Measurements from ENCODE around the gene SAMD5.
"Not testable (repeated sequence)": the region's sequence is repeated elsewhere in the genome, so short reads cannot be mapped to it uniquely, and the experiment has no call there.

SAMD5 gene

DNA sequence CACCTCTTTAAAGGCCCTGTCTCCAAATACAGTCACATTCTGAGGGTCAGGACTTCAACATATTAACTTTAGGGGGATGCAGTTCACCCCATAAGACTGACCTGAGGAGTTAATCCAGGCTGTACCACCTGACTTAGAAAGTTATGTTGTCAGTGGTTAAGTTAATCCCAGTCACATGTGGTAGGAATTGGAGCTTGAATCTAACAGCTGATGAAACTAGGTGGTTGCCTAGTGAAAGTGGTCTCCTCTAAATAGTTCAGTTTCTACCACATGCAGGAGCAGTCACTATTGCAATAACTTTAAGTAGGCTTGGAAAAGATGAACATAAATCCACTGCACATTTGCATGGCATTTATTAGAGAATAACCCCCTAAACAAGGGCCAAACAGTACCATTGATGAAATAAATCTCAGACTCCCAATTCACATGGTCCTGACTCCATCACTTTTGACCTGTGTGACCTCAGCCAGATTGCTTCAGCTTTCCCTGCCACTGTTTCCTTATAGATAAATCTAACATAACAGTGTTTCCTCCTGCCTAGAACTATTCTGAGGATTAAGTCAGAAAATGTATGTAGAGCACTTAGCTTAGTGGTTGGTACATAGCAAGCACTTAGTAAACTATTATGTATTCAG lies 20.1 kb downstream of the SAMD5 start:
- no peak for DNase-seq (ENCODE audit: low read depth)

DNA sequence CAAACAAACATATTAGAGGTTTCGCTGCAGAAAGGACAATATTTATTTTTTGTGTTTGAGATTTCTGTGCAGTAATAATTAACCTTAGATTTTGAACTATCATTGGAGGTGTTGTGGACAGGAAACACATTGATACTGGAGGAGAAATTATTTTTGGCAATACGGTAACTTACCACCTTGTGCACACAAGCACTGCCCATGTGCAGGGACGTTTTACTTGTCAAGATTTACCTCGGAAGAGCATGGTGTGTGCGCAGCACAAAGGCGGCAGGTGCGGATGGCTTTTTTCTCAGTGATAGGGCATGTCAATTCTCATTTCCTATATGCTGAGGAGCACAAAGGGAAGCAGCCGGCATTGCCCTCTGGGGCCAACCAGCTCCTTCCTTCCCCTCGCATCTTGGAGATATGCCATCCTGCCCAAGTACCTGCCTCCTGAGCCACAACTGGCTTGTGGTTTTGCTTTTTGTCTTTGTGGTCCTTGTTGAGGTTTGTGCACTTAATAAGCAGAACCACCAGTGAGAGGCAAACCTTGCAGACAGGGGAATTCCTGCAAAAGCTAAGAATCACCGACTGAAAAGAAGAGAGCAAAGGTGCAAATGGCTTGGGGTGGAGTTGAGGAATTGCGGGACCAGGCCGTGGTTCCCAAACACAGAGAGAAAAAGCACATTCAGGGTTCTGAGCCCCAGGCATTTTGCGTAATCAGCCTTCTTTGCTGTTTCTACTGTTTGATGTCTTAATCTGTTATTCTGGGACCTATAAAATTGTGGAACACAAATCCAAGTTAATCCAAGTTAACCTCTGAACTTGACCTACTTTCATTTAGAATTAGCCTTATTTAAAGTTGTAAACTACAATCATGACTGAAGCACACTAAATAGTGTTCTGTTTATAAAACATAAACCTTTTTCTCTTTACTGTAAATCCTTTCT lies 21.9 kb downstream of the SAMD5 start:
- no peak for DNase-seq (ENCODE audit: low read depth)

DNA sequence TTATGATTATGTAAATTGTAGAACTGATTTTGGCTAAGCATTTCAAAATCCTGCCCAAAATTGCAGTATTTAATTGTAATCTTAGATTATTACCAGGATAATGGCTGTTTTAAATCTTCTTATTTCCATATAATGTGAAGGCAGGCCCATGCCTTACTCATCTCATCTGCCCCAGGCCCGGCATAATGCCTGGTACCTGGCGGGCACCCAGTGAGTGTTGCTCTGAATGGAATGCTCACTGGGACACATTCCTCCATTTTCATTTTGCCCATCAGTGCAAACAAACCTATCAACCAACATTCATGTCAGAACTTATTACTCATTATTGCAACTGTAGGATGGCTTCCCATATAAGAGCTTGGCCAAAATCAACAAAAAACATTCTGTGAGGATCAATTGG lies 22.8 kb downstream of the SAMD5 start:
- no peak for DNase-seq (ENCODE audit: low read depth)

DNA sequence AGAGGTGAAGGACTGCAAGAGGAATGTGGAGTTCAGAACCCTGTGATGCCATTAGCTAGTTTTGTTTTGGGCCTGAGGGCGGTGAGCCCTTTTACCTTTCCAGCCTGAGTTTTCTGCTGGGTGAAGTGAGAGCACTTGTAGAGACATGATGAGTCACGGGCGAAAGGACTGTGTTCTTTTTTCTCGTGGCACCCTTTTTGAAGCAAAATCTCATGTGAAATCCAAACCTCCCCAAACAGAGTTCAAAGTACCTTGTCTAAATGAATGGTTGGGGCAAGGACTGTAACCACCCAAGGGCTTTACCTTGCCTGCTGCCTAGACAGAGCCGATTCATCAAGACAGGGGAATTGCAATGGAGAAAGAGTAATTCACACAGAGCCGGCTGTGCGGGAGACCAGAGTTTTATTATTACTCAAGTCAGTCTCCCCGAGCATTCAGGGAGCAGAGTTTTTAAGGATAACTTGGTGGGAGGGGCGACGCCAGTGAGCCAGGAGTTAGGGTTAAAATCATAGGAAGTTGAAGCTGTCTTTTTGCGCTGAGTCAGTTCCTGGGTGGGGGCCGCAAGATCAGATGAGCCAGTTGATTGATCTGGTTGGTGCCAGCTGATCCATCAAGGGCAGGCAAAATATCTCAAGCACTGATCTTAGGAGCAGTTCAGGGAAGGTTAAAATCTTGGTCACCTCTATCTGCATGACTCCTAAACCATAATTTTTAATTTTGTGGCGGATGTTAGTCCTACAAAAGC lies 25.8 kb downstream of the SAMD5 start:
- no peak for DNase-seq (ENCODE audit: low read depth)

DNA sequence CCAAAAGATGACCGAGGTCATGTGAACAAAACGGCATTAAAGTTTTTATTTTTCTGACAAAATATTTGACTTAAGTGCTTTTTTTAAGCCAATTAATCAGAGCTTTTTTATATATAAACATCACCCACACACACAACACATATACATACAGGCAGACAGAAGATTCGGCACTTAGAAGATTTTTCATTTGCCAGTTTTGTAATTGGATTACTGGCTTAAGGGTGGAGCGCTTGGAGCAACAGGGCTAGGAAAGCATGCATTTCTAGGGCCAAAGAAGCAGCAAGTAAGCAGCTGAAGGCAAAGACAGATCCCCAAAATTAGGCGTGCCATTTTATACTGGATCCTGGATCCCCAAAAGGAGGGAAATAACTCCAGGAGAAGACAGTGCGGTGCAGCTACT lies 30.3 kb downstream of the SAMD5 start:
- DNase-seq (ENCODE audit: low read depth), result no peak

DNA sequence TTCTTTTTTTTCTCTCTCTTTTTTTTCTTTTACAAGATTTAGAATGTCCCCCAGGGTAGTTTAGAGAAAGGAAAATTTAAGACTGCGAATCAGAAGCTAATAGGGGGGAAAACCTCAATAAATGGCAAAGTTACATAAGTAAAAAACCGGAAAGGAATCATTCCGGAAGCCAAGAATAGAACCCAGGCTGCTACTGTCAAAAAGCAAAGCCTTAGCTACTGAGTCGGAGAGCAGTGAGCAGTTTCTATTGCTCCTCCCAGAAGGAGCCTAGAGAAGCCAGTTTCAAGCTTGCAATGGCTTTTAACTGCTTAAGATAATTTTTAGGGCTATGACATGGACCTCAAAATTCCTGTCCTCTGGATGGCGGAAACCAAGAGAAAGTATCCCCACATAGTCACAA lies 31.6 kb downstream of the SAMD5 start:
- no peak for DNase-seq (ENCODE audit: low read depth)

DNA sequence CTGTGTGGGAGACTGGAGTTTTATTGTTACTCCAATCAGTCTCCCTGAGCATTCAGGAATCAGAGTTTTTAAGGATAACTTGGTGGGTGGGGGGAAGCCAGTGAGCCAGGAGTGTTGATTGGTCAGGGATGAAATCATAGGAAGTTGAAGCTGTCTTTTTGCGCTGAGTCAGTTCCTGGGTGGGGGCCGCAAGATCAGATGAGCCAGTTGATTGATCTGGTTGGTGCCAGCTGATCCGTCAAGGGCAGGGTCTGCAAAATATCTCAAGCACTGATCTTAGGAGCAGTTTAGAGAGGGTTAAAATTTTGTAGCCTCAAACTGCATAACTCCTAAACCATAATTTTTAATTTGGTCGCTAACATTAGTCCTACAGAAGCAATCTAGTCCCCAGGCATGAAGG lies 33.9 kb downstream of the SAMD5 start:
- DNase-seq (ENCODE audit: low read depth), result not testable (repeated sequence)

DNA sequence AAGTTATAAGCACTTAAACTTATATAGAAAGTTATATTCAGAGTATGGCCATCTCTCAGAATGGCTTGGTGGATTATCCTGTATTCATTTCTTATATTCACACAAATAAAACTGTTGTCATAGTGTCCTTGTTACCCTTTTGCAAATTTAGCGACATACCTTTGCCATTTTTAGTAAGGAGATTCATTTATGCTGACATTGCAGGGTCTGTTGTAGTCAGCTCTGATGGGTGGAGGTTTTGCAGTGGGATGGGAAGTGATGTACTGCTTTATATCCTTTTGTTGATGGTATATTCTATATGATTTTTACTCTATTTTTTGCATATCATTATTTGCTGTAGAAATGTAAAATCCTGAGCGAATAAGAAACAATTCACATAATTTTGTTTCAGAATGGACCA lies 35.9 kb downstream of the SAMD5 start:
- no peak for DNase-seq (ENCODE audit: low read depth)

DNA sequence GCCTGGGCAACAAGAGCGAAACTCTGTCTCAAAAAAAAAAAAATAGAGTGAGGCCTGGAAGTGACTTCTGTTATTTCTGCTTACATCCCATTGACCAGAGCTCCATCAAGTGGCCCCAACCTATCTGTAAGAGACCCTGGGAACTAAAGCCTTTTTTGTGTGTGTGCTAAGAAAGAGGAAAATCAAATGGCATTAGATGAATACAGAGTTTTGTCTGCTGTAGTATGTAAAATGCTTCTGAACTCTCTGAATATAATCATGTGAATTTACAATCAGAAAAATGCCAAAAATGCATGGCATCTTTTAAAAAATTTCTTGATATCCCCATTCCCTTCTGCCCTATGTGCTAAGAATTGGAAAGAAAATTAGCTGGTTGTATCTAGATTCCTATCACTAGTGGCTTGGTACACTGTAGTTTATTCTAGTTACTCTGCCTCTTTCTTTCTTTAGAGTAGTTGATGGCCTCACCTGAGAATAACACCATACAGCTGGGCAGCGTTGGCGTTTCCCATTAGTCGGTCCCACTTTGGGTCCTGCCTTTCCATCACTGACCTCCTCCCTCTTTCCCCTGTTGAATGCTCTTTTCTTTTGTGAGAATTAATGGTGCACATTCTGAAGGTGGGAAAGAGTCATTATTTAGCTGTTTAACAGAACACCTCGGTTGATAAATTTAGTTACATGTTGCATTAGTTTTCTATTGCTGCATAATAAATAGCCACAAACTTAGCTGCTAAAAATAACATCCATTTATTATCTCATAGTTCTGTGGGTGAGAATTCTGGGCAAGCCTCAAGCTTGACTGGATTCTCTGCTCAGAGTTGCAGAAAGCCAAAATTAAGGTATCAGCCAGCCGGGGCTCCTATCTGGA lies 38.2 kb downstream of the SAMD5 start:
- DNase-seq (ENCODE audit: low read depth), result no peak

DNA sequence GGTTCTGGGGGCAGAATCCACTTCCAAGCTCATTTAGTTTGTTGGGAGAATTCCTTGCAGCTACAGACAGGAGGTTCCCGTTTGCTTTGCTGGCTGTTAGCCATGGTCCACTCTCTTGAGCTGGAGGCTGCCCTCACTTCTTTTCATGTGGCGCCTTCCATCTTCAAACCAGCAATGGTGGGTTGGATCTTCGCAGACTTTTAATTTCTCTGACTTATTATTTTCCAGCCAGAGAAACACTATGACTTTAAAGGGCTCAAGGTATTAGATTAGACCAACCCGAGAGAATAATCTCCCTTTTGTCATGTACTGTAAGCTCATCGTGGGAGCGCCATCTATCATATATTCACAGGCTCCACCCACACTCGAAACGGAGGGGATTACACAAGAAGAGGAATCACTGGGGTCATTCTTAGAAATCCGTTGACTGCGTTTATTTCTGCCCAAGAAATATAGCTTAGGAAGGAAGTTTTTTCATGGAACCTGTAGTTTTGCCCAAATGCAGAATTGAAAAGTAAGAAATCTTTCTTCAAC lies 38.9 kb downstream of the SAMD5 start:
- no peak for DNase-seq (ENCODE audit: low read depth)

DNA sequence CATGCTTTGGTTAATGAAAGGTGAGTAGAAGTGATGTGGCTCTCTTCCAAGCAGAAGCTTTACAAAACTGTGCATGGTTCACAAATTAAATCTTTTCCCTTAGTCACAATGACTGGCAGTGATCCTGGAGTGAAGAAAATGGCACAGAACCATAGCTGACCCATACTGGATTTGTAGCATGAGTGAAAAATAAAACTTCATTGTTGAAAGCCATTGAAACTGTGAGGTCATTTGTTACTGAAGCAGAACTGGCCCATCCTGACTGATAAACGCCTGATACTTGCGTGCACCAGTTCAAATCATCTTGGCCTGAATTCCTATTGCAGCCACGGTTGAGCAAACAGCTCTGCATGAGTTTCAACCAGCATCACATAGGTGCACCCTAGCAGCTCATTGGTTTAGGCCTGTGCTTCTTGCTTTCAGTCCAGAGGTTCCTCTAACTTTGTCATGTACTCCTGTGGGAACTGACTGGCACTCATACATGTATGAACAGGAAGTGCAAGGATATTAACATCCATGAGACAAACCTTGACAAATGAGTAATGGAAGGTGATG lies 40.5 kb downstream of the SAMD5 start:
- no peak for DNase-seq (ENCODE audit: low read depth)

DNA sequence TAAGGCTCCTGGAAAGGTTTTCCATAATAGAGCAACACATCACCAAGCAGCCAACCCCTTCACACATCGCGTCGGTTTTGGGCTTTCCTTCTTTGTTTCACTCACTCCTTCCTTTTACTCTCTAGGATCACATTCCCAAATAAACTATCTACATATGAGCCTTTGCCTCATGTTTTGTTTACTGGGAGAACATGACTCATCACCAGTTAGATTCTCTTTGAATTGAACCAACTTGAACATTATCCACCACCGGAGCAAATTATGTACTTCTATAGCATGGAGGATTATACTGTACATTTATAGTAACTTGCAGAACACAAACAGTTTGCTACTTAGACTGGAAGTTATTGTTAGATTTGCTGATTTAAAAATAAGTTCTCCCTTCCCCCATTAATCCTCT lies 41.0 kb downstream of the SAMD5 start:
- no peak for DNase-seq (ENCODE audit: low read depth)

DNA sequence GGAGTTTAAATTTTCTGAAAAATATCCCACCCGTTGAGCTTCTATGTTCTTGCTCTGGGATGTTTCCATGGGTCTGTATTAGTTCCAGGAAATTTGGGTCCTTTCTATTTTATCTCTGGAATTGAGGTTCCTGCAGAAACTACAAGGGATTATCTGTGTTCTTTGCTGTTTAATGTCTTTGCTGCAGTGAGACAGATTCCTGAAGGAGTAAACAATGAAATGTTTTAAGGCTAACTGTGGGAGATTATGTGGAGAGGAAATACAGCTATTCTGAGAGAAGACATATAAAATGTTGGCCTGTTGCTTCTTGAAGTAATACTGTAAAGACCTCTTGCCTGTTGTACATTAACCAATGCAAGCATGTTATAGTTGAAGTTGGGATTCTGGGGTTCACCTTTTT lies 43.5 kb downstream of the SAMD5 start:
- no peak for DNase-seq (ENCODE audit: low read depth)

DNA sequence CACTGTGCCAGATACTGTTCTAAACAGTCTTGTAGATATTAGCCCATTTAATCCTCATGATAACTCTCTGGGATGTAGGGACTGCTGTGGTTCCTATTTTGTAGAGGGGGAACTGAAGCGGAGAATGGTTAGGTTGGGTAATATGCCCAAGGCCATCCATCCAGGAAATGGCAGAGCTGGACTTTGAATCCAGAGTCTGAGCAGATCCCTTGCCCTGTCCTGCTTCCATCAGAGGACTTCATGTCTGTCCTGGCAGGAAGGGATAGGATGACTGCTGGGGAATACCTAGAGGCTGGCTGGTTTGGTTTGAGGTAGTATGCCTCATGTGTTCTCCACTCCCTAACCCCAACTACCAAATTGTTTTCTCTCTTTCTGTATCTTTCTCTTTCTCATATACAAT lies 44.6 kb downstream of the SAMD5 start:
- DNase-seq (ENCODE audit: low read depth), result no peak

DNA sequence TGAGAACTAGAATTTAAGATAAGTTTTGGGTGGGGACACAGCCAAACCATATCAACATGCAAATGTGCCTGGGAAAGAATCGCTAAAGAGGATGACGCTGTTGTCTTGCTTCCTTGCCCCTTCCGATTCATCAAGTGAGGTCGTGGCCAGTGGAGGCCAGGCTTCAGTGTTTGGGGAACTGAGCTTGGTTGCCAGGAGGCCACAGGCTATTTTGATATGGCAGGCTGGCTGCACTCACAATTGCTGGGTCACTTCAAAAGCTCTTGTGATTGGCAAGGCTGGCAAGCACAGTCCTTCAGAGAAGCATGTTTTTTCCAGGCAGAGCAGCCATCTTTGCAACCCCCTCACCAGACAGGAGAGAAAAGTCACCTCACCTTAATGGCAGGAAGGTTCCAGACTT lies 45.8 kb downstream of the SAMD5 start:
- no peak for DNase-seq (ENCODE audit: low read depth)

DNA sequence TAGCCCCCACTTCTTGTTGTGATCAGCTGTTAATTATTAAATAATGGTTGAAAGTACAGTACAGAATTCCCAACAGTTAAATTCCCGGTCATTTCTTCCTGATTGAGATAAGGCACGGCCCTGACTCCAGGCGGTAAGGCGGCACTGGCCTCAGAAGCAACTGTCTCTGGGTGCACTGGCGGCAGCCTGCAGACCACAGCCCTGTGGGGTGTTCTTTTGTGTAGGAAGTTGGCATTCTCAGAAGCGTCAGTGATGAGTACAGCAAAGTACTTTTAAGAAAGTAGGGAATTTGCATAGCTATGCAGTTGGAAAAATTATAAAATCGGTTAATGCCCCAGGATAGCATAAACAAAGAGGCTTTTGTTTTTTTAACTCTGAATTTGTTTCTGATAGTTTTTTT lies 50.5 kb downstream of the SAMD5 start:
- DNase-seq (ENCODE audit: low read depth), result no peak

DNA sequence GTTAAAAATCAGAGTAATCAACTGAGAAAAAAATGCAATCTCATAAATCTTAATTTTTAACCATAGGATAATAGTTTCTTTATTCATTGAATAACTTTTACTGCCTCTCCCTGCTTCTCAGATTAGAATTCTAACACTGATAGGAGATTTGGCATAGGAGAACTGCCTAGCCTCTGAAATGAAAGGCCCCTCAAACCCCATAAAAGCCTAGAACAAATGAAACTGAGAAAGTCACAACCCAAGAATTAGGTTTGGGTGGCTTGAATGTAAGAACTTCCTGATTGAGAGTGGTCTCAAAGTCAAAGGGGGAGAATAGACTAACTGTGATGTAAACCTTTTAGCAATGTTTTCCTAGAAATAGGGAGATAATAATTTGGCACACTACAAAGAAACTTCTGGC lies 52.2 kb downstream of the SAMD5 start:
- DNase-seq (ENCODE audit: low read depth), result no peak

DNA sequence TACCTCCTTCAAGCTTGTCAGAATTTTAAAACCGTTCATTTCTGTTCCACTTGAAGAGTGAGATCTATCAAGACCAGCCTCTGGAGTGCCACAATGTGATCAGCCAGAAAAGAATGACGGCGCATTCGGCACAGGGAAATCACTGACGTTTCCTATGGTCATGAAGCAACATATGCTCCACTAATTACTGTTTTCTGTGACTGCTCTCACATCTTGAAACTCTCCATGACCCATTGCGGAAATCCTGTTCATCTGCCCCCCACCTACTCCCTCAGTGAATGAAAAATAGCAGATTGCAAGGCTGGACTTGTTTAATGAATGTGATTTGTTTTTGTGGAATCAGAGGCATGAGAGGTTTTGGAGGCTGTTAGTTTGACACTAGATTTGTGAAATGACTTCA lies 53.2 kb downstream of the SAMD5 start:
- DNase-seq (ENCODE audit: low read depth), result no peak

DNA sequence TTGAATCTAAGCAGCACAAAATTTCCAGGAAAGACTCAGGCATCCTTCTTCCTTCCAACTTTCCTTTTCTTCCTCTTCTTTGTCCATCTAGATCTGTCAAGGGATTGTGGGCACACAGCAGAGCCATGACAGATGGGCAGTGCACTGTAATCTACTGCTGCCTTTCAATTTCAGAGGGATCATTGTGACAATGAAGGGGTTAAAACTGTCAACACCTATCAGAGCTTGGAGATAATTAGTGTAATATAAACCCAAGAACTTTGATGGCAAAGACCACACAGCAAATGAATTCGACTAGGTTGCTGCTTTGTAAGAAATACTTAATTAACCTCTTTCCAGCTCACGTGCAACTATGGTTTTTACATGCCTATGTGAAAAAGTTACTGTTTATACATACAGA lies 55.0 kb downstream of the SAMD5 start:
- no peak for DNase-seq (ENCODE audit: low read depth)

DNA sequence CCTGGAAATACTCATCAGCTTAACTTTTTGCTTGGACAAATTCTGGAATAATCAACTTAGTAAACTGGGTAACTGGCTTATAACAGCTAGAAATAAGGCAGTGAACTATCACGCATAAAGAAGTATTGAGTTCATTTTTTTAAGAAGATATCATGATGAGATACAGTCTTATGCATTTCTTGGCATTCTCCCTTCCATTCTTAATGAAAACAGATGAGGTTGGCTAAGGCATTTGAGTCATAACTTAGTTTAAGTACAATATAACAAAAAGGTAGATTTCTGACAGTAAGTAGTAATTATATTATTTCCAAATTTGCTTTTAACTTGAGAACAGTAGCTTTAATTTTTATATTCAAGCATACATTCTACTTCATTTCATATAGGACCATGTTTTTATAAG lies 56.1 kb downstream of the SAMD5 start:
- DNase-seq (ENCODE audit: low read depth), result no peak

DNA sequence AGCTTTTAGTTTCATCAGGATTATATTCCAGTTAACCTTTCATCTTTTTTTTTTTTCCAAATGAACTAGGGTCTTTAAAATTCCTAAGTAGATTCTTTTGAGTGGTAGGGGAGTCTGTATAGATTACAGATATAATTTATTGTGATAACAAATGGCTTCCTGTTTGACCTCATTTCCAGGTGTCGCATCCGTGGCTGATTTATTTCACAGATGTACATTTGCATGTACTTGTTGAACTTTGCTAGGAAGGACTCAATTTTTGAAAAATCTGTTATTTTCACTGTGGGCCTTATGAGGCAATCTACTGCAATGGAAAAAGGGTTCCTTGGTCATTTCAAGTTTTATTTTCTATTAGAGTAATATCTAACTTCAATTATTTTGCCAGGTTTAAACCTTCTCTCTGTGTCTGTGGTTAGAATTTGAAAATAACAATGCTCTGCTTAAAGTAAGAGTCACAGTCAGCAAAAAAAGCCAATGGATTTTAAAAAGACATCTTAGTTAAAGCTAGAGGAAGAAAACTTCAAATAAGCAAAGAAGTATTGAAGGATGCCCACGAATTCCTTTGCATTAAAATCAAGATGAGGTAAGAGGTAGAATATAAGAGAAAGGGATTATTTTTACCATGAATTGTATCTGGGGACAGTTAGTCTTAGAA lies 57.9 kb downstream of the SAMD5 start:
- no peak for DNase-seq (ENCODE audit: low read depth)

Data from stimulated activated CD8-positive, alpha-beta memory T cell treated with anti-CD3 and anti-CD28 coated beads, Interleukin-7, amount 100 ng/mL, for 24 hours (primary cell).